GM19035 (cell line): ENCODE data around the gene SOAT2.
"Not testable (repeated sequence)": the region's sequence is repeated elsewhere in the genome, so short reads cannot be mapped to it uniquely, and the experiment has no call there.

Experiments used
- ATAC-seq: cut with Tn5 transposase; IDR thresholded peaks from one replicate; pipeline ENCODE4 v1.9.1; 2021; ENCODE audit not compliant: unreplicated experiment

SOAT2 gene

DNA sequence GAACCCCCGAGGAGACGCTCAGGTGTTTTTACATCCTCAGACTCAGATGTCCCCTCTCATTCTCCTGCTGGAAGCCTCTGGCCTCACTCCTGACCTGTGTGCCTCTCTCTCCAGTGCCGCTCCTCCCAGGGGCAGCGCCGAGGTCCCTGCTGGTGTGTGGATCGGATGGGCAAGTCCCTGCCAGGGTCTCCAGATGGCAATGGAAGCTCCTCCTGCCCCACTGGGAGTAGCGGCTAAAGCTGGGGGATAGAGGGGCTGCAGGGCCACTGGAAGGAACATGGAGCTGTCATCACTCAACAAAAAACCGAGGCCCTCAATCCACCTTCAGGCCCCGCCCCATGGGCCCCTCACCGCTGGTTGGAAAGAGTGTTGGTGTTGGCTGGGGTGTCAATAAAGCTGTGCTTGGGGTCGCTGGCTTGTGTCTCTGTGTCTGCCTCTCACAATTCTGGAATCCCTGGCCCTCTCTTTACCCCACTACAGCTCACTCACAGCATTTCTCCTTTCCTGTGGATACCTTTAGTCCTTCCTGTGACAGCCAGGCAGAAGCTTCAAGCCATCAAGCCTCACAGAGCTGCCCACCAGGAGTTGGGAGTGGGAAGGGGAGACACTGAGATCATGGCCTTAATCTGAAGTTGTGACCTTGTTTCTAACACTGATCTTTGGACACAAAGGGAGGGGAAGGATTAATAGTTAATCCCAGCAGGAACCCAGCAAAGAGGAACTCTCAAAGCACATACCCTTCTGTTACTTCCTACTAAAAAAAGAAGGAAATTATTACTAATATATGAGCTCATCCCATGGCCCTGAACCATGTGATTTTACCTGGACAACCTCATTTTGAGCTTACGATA is 1.1 kb upstream of the SOAT2 start:
- ATAC-seq: no peak

- no peak for ATAC-seq
These were observed 597 bp downstream of the SOAT2 start for GRCh38 chr12:53103860-53104305.

DNA sequence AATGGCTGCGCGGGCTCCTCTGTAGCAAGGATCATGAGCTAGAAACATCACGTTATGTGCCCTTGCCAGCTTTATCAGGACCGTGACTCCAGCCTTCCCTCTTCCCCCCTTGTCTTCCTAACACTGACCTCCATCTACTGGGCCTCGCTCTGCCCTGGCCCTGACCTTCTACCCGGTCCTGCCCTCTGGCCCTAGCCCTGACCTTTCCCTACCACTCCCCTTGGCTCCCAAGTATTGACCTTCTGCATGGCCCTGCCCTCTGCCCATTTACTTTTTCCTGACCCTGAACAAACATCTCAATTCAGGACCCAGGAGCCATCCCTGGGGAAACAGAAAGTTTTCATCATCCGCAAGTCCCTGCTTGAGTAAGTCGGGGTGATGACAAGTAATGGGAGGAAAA is 2.0 kb downstream of the SOAT2 start:
- no peak for ATAC-seq

GRCh38 chr12:53105712-53106439 is 2.6 kb downstream of the SOAT2 start:
- ATAC-seq: no peak

- no peak for ATAC-seq
These were observed 3.8 kb downstream of the SOAT2 start for GRCh38 chr12:53107122-53107521.

DNA sequence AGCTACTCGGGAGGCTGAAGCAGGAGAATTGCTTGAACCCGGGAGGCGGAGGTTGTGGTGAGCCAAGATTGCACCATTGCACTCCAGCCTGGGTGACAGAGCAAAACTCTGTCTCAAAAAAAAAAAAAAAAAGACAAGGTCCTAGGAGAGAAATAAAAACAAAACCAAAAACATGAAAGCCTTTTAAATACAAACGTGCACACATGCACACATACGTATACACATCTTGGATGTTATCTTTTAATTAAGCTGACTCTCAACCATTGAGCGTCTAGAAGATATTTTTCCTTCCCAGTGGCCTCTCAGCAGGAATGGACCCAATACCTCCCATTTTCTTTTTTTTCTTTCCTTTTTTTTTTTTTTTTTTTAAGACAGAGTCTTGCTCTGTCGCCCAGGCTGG is 9.1 kb downstream of the SOAT2 start:
- ATAC-seq: not testable (repeated sequence)

DNA sequence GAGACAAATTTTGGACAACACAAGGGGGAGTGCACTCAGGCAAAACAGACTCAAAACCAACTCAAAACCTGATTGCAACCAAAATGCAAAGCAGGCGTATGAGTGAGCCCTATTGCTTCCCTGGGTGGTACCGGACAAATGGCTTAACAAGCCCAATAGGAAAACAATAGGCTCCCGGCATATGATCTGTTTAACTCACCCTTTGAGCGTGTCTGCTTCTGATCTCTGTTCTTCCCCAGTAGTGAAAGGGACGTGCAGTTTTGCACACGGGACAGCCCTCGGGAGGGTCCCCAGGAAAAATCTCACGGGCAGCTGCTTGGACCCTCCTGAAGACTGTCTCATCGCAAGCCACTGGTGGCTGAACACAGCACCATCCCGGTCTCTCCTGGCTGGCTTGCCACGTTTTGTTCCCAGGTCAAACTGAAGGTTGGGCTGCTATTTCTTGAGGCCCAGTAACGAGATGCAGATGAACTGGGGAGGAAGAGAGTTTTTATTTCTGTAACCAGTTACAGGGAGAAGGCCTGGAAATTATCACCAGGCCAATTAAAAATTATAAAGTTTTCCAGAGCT is 9.9 kb downstream of the SOAT2 start:
- no peak for ATAC-seq

GRCh38 chr12:53113951-53114350 is 10.7 kb downstream of the SOAT2 start:
- ATAC-seq: no peak

DNA sequence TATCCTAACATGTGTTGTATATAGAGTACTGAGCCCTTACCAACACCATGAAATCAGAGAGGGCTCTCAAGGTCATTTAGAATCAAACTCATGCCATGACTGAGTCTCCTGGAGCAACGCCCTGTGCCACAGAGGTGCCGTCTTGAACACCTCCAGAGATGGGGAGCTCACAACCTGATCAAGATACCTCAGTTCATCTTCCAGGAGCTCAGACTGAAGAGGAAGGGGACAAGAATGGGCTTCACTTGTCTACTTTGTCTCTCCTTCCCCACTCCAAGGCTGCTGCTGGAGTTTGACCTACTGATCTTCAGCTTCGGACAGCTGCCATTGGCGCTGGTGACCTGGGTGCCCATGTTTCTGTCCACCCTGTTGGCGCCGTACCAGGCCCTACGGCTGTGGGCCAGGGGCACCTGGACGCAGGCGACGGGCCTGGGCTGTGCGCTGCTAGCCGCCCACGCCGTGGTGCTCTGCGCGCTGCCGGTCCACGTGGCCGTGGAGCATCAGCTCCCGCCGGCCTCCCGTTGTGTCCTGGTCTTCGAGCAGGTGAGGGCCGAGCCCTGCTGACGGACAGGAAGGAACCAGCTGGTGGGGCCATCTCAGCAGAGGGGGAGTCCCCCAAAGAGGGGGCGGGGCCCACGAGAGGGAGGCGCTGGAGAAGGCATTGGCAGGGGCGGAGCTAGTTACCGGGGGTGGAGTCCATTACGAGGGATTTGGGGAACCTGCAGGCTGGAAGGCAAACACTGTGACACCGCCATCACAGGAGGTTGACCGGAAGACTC is 12.0 kb downstream of the SOAT2 start:
- no peak for ATAC-seq

GRCh38 chr12:53115891-53116648 is 12.8 kb downstream of the SOAT2 start:
- no peak for ATAC-seq

DNA sequence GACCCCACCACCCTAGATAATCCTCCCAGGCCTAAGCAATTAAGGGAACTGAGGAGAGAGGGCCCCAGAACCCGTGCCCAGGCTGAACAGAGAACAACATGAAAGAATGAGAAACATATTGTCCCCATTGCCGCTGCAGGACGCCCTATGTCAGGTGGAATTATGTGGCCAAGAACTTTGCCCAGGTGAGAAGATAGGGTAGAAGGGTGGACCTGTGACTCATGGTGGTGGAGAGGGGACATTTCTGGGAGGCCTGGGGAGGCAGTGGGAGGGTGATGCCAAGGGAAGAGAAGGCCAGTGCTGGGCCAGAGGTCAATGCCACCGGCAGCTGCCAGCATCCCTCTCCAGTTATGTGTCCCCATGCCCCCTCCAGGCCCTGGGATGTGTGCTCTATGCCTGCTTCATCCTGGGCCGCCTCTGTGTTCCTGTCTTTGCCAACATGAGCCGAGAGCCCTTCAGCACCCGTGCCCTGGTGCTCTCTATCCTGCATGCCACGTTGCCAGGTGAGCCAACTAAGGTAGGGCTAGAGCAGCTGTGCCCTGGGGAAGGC is 15.5 kb downstream of the SOAT2 start:
- ATAC-seq: no peak

DNA sequence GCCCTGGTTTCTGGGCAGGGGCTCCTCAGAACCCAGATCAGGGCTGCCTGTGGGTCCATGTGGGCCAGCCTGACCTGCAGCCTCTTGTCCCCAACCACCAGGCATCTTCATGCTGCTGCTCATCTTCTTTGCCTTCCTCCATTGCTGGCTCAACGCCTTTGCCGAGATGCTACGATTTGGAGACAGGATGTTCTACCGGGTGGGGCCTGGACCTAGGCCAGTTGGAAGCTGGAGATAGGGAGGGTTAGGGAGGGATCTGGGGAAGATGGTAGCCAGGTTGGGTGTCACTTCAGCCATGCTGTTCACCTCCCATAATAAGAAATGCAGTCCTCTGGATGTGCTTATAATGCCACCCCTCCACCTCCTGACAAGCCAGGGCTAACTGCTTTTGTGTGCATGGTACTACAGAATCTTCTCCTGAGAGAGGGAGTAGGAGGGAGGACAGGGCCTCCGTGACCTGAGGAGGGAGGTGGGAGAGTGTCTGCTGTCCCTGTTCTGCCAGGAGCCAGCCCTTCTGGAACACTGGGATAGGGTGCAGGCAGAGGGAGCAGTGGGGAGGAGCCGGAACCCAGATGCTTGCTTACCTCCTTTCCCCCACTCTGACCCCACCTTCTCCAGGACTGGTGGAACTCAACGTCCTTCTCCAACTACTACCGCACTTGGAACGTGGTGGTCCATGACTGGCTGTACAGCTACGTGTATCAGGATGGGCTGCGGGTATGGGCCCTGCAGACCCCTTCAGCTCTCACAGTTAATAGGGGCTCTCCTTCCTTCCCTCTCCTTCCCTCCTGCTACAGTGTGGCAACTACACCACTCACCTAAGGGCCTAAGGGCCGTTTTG is 17.6 kb downstream of the SOAT2 start:
- no peak for ATAC-seq

DNA sequence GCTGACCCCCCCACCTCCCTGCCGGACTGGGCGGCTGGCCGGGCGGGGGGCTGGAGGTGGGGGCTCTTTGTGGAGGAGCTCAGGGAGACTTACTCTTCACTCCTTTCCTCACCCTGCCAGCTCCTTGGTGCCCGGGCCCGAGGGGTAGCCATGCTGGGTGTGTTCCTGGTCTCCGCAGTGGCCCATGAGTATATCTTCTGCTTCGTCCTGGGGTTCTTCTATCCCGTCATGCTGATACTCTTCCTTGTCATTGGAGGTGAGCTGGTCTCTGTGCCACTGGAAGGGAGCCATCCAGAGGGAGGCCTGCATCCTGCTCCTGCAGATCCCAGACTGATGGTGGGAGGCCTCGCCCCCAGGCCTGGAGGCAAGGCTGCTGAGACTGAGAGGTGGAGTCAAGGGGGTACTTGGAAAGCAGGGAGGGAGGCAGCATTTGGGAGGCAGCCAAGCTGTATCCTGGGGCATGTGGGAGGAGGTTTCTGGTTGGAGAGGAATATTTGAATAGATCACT is 19.7 kb downstream of the SOAT2 start:
- ATAC-seq: no peak

- no peak for ATAC-seq
These were observed 20.5 kb downstream of the SOAT2 start for GRCh38 chr12:53123578-53124351.

DNA sequence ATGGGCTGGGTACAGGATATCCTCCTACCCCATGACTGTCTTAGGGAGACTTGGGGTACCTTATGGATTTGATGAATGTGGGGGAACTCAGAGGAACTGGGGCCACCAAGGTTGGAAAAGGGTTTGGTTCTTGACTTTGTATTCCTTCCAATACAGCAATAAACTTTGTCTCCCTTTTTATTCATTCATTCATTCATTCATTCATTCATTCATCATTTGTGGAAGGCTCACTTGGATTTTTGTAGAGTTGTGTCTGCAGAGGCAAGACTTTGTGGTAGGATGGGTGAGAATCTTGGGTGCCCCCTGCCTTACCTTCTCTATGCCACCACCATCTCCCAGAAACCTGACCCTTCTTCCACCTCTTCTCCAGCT is 21.1 kb downstream of the SOAT2 start:
- no peak for ATAC-seq

DNA sequence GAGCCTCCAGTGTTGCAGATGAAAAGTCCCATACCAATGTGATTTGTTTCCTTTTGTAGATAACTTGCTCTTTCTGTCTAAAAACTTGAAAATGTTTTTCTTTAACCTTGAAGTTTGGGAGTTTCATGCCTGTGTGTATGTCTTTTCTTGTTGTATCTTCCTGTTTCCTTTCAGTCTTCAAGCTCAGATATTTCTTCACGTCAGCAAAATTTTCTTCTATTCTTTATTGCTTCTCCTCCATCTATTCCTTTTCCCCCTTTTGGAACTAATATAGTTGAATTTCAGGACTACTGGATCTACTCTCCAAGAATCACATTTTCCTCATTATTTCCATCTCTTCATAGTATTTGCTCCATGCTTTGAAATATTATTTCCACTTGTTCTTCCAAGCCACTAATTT is 23.9 kb downstream of the SOAT2 start:
- no peak for ATAC-seq

- no peak for ATAC-seq
These were observed 25.7 kb downstream of the SOAT2 start for GRCh38 chr12:53128780-53129569.

DNA sequence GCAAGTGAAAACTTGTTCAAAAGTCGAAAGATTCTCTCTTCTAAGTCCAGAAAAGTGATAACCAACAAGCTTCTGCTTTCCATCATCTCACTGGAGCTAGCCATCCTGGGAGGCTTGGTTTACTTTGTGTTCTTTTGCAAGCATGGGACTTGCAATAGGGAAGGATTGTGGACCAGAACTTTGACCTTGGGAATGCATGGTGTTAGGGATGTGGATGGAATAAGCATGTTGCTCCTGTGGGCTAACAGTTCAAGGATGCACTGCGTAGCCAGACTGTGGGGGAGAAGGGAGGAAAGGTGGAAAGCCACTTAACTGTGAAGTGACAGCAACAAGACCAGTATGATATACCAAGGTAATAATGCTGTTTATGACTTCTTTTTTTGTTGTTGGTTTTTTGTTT is 28.6 kb downstream of the SOAT2 start:
- no peak for ATAC-seq
